ENCODE data around the gene SCNN1A. TPM values are rescaled to one million over a fixed set of nuclear protein-coding genes. Genes with fewer than 3 reads are reported as not detected.

SCNN1A gene
- total and polyA plus RNA-seq, 11 donors, result 0.11 to 3.9 (median 0.43) TPM; not detected in 4

GRCh38 chr12:6383572-6384498 lies 8.5 kb upstream of the SCNN1A start, which contains the start of gene LTBR:
LTBR (plus strand) TSS chr12:6384162; CDS start chr12:6384359, 197 bp downstream.
- intact Hi-C loops (cut with DNase I), result loop anchor here in 7 of 10 donors (2.0 to 5.0 kb wide), 4 partner anchors 42 to 322 kb away; partner anchors contain the start of gene TNFRSF1A (in 2 of the 7)
- Histone ChIP-seq H3K27ac (peak within 1 kb of the TSS; percentile 75 to 98 (median 94)), H3K27me3 (no peaks in the 10 kb centered on the region), H3K9me3 (no peaks in the 10 kb centered on the region), H3K4me1 (peaks cover 0 to 75% (median 24%) of the 10 kb centered on the region in 12 donors), H3K4me3 (peak within 1 kb of the TSS; percentile 45 to 92 (median 78)), H3K36me3 (peaks cover 0 to 34% (median 30%) of the 10 kb centered on the region in 9 donors)
- TF ChIP-seq POLR2A (IDR thresholded peaks at IDR 0.05) (peak in 1 of 2 donors; percentile 74), CTCF (IDR thresholded peaks at IDR 0.05) (peak in 3 of 12 donors; percentile 7 to 43 (median 32))
- DNase-seq (peak; percentile 96 to 99 (median 98)), ATAC-seq (peak; percentile 92 to 98 (median 97))
- WGBS, 4 donors, result 10 to 15% (median 12%) methylated on average over 15 to 62 of the region's 62 CpGs

- Histone ChIP-seq H3K4me3 (peak overlapping the region in 10 of 12 donors; percentile 45 to 92 (median 80)), H3K36me3 (peaks cover 0 to 26% (median 22%) of the 10 kb centered on the region in 9 donors), H3K4me1 (peaks cover 0 to 79% (median 26%) of the 10 kb centered on the region in 12 donors), H3K27me3 (no peaks in the 10 kb centered on the region), H3K27ac (peak overlapping the region; percentile 75 to 98 (median 94)), H3K9me3 (no peaks in the 10 kb centered on the region)
- intact Hi-C loops (cut with DNase I), result loop anchor here in 6 of 10 donors (2.0 to 5.0 kb wide), 4 partner anchors 41 to 321 kb away; partner anchors contain the start of gene TNFRSF1A (in 2 of the 6)
- DNase-seq (no peak), ATAC-seq (no peak)
- TF ChIP-seq CTCF (IDR thresholded peaks at IDR 0.05), result no peak
- TF ChIP-seq POLR2A (IDR thresholded peaks at IDR 0.05), result no peak
- 83 to 93% (median 87%) methylated on average over 6 of the region's 6 CpGs for WGBS, 4 donors
Observed at GRCh38 chr12:6382982-6383381, 7.6 kb upstream of the SCNN1A start.

- Histone ChIP-seq H3K27ac (peak overlapping the region in 2 of 12 donors; percentile 93 to 95), H3K36me3 (peaks cover 0 to 20% (median 16%) of the 10 kb centered on the region in 9 donors), H3K4me3 (no peak overlapping the region), H3K27me3 (no peaks in the 10 kb centered on the region), H3K4me1 (peaks cover 0 to 79% (median 32%) of the 10 kb centered on the region in 12 donors), H3K9me3 (no peaks in the 10 kb centered on the region)
- no peak for DNase-seq
- ATAC-seq, result no peak
- intact Hi-C loops (cut with DNase I), result loop anchor here in 6 of 10 donors (2.0 to 5.0 kb wide), 4 partner anchors 40 to 320 kb away; partner anchors contain the start of gene TNFRSF1A (in 2 of the 6)
- TF ChIP-seq CTCF (IDR thresholded peaks at IDR 0.05) (no peak), POLR2A (IDR thresholded peaks at IDR 0.05) (no peak)
- 89 to 91% (median 90%) methylated on average over 7 of the region's 7 CpGs for WGBS, 4 donors
Observed at GRCh38 chr12:6382371-6382770, 7.0 kb upstream of the SCNN1A start.

All from heart left ventricle (tissue), 16 donors.